Esophagus muscularis mucosa (tissue), 4 donors: ENCODE results near the gene CFAP74.

Source experiments
- CTCF ChIP-seq, 3 experiments: fragments of 200-600 bp in 2 of 3; fragments of 450-650 bp in 1 of 3; sonication (generic) in 2 of 3; IDR thresholded peaks; one replicate each; pipeline ENCODE4 v1.5.1; 2017 to 2019; ENCODE audit warnings: antibody characterized with exemption in 3 of 3, mild to moderate bottlenecking in 2 of 3, moderate library complexity in 1 of 3
- EP300 ChIP-seq: sonication (generic); formaldehyde crosslinking; IDR thresholded peaks from one replicate; pipeline ENCODE4 v1.6.1; 2017; ENCODE audit warnings: antibody characterized with exemption
- POLR2A ChIP-seq: fragments of 450-650 bp; IDR thresholded peaks from one replicate; pipeline ENCODE4 v1.6.1; 2017; ENCODE audit warnings: antibody characterized with exemption, moderate library complexity, mild to moderate bottlenecking, low read depth
- POLR2AphosphoS5 ChIP-seq, 2 donors: sonication (generic); formaldehyde crosslinking; IDR thresholded peaks; one replicate each; pipeline ENCODE4 v1.6.1; 2017; ENCODE audit warnings: antibody characterized with exemption in 2 of 2

GRCh38 chr1:2042830-2043773 is 39.5 kb upstream of the CFAP74 start:
- TF ChIP-seq POLR2AphosphoS5 (IDR thresholded peaks at IDR 0.05) (no peak), CTCF (IDR thresholded peaks at IDR 0.05) (no peak), POLR2A (no peak), EP300 (no peak)
